ENCODE measurements around the gene SRP14.
"Not testable (repeated sequence)": the region's sequence is repeated elsewhere in the genome, so short reads cannot be mapped to it uniquely, and the experiment has no call there.

Gene SRP14, protein sequence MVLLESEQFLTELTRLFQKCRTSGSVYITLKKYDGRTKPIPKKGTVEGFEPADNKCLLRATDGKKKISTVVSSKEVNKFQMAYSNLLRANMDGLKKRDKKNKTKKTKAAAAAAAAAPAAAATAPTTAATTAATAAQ

DNA sequence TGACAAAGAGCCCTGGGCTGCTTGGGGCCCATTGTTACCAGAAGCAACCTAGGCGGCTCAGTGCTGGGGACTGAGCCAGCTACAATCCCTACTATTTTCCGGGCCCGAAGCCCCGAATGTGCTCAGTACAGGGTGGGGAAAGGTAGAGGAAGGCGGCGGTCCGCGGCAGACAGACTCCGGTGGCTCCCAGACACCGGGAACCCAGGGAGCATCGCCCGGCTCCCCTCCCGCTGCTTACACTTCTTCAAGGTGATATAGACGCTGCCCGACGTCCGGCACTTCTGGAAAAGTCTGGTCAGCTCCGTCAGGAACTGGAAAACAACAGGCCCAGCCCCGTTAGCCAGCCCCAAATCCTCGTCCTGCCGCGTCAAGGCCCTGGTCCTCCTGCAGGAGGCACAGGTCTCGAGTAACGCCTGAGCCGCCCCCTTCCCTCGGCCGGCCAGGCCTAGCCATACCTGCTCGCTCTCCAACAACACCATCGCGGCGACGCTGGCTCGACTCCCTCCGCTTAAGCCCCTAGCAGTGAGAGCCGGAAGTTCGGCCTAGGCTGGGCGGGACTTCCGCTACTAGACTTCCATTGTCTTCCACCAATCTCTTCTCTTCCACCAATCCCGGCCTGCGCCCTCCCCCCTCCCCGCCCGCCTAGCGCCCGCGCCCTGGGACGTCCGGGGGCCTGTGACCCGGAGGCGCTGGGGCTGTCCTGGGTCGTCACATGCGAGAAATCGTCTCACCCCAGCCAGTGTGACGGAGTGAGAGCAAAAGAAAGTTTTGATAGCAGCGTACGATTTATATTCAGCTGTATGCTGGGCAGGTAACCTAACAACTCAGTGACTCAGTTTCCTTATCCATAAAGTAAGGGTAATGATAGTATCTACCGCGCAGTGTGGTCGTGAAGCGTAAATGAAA, at the start of gene SRP14:
SRP14 (minus strand) TSS at position 544 of the 906 bp plus-strand sequence; CDS start at position 479, 65 bp downstream.
- DNase-seq: peak; percentile 96

- DNase-seq: no peak
These were observed 49.3 kb upstream of the SRP14 start for GRCh38 chr15:40087991-40088928.

DNA sequence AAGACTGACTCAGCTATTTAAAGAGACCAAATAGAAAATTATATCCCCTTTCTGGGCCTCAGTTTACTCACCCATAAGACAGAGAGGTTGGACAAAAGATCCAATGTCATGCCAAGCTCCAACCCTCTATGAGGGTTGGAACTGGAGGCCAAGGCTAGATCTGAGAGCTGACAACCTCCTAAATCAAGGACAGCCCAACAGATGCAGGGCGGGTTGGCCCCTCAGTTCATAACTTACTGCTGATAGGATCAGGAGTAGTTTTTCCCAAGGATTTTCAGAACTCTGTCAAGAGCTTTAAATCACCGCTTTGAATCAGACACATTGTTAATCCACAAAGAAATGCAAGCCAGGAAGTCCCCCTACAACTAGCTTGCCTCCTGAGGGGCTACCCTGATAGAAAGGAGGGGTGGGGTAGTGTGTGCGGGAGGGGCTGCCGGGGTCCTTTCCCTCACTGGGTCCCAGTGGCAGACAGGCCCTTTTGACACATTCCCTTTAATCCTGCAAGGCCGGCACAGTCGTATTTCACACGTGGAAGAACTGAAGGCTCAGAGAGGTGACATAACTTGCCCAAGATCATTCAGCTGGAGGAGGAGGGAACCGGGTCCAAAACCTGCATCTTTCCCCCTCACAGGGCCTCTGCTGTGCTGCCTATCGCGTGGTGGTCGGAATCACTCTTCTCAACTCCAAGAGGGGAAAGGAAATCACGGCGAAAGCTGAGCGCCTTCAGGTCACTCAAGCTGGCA, 48.3 kb upstream of the SRP14 start:
- no peak for DNase-seq

DNA sequence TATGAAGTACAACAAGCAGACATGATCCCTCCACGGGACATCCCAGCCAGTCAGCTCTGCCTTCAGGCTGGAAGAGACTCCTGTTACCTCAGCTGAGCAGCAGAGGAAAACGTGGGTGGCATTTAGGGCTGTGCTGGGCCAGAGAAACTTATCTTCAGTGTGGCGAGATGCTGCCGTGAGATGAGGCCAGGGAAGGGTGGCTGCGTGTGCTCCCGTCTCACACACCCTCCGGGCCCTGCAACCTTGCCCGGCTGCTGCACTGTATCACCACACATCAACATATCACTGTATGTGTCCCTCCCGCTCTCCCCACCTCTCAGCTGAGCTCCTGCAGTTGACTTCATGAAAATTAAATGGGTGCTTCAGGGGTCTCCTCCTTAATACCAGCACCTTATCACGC, 46.3 kb upstream of the SRP14 start:
- DNase-seq: no peak

GRCh38 chr15:40084650-40085049, 45.7 kb upstream of the SRP14 start:
- no peak for DNase-seq

DNA sequence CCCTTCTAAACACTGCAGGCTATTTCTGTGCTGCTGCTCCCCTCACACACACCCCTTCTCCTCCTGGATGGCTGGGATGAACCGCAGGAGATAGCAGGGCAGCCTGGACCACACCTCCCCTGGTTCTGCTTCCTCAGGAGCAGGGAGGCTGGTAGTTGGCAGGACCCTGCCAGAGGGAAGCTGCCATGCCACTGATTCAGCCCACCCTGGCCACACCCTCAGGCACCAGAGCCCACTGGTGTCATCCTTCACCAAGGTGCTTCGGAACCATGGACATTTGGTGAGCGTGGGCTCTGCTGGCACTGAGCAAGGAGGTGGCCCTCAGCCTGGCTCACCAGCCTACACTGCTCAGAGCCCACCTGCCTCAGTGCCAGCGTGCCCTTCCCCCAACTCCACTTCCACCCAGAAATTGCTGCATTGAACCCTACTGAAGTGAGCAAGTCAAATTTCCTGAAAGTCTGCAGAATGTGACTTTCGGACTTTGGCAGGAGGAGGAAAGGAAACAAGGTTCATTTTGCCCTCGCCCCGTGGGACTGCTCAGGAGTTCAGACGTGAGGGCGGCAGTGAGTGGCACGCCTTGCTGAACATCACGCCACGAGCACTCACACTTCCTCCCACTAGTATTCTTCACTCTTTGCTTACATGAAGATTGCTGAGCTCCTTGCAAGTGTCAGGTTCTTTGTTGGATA, 43.4 kb upstream of the SRP14 start:
- peak; percentile 37 for DNase-seq

DNA sequence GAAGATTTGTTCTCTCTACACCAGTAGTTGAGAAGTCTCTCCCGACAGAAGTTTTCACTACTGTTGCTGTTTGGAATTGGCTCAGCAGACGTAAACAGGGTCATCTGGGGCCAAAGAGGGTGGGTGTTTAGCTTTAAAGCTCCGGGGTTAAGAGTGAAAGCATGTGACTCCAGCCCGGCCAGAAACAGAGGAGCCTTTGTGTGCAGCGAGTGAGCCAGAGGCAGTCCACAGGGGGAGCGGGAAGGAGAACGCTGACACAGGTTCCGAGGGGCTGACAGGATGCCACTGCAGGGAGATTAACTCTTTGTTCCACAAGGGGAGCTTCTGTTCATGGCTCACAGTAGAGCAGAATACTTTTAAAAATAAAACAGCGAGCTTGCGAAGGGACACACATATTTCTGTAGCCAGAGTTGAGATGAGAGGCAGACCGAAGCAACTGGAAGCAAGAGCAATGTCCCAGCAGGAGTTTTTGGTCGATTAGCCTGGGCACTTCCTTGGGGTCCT, 42.8 kb upstream of the SRP14 start:
- DNase-seq: peak; percentile 38

DNA sequence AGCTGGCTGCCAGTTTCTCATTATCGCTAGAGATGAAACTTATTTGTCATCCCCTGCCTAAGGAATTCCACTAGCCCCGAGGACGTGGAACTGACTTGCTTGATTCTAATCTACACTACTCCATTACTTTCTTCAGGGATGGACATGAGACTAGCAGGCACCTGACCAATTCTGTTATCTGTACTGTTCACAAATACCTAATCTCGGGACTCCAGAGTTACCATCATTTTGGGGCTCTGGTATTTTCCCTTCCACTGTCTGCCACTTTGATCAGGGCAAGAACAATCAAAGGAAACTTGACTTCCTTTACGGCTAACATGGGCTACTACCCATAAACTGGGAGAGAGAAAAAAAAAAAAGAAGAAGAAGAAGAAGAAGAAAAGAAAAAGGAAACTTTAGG, 41.9 kb upstream of the SRP14 start:
- no peak for DNase-seq

GRCh38 chr15:40080104-40080503, 41.1 kb upstream of the SRP14 start:
- DNase-seq: no peak

DNA sequence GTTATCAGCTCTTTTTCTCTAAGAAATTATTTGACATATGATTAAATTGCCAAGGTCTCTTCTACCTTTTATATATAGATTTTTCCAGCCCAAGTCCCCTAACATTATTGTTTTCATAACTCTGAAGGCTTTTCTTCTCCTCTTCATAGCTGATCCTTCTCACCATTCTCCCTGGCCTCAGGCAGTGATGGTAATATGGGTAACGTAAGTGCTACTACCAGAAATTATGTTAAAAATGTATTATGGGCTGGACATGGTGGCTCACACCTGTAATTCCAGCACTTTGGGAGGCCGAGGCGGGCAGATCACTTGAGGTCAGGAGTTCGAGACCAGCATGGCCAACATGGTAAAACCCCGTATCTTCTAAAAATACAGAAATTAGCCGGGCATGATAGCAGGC, 40.5 kb upstream of the SRP14 start:
- no peak for DNase-seq

GRCh38 chr15:40075298-40076044, 36.5 kb upstream of the SRP14 start:
- no peak for DNase-seq

- DNase-seq: not testable (repeated sequence)
These were observed 35.7 kb upstream of the SRP14 start for GRCh38 chr15:40074656-40075055.

DNA sequence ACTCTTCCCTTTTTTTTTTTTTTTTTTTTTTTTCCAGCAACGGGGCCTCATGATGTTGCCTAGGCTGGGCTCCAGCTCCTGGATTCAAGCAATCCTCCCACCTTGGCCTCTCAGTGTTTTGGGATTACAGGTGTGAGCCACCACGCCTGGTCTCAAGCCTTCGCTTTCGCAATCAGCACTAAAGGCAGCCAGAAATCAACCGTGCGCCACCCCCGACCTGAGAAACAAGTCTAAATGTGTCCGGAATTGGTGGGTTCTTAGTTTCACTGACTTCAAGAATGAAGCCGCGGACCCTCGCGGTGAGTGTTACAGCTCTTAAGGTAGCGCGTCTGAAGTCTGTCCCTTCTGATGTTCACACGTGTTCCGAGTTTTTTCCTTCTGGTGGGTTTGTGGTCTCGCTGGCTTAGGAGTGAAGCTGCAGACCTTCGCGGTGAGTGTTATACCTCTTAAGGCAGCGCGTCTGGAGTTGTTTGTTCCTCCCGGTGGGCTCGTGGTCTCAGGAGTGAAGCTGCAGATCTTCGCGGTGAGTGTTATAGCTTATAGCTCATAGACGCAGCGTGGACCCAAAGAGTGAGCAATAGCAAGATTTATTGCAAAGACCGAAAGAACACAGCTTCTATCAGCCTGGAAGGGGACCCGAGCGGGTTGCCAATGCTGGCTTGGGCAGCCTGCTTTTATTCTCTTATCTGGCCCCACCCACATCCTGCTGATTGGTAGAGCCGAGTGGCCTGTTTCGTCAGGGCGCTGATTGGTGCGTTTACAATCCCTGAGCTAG, 34.9 kb upstream of the SRP14 start:
- DNase-seq: peak; percentile 38

GRCh38 chr15:40072216-40072990, 33.4 kb upstream of the SRP14 start:
- no peak for DNase-seq

DNA sequence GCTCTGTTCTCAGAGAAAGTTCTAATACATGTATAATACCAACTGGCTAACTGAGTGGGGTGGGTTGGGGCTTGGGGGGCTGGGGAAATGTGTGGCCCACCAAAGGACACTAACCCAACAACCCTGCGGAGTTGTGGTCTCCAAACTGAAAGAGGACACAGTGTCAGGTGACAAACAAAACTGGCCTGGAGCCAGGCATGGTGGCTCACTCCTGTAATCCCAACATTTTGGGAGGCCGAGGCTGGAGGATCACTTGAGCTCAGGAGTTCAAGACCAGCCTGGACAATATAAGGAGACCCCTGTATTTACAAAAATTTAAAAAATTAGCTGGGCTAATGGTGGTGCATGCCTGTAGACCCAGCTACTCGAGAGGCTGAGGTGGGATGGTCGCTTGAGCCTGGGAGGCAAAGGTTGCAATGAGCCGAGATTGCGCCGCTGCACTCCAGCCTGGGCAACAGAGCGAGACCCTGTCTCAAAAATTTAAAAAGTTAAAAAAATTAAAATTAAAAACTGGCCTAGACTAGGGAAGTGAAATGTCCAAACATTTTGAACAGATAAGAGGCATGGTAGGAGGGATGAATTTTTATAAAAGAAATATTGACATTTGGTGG, 31.7 kb upstream of the SRP14 start:
- DNase-seq: no peak

DNA sequence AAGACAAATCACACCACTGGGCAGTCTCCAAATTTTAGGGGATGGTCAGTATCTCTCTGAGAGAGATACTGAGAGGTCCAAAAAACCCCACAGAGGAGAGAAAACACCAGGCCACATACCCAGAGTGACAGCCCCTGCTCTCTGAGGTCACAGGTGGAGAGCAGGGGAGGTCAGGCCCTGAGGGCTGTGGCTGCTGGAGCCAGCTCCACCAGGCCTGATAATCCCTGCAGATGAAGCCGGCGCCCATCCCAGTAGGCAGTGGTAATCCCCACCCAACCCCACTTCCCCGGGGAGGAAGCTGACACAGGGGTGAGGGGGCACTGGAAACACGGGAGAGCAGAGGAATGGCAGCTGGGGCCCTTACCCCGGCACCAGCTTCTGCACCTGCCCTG, 31.2 kb upstream of the SRP14 start:
- DNase-seq: no peak

DNA sequence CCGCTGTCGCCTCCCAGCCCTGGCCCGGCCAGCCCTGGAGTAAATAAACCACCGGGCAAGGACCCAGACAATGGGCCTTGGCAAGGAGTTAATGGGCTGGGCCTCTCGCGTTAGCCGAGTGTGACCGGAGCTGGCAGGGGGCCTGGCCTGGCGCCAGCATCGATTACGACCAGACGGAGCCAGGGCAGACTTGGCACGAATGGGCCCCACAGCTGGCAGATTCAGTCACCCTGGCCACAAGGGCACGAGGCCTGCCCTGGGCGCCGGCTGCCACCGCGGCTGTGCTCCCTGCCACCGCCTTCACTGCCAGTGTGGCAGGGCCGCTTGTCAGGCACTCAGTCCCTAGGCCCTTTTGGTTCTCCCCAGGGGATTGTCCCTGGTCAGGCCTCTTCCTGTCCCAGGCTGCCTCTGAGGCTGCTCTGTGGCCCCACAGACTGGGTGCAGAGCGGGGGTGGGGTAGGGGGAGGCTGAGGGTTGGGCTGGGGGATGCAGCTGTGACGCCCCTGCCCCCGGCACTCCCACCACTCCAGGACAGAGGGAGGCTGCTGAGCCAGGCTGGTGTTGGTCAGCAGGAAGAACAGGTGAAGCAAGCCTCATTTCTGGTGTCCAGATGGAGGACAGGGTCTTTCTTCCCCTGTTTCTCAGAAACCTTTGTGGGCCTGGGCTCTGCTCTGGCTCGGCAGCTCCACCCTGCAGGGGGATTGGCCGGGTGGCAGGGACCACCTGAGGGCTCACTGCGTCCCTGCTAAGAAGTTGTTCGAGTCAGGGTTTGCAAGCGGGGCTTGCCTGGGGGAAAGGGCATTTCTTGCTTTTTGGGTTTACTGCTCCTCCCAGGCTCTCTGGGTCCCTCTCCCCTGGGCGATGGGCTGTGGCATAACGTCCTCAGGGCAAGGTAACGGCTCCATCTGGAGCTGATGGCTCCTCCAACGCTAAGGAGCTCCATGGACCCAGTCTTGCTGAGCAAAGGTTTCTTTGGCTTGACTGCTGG, 30.5 kb upstream of the SRP14 start:
- DNase-seq: no peak

Data from CD4-positive, alpha-beta T cell treated with Interleukin-6 for 4 hours (primary cell).